Activated CD4-positive, alpha-beta memory T cell treated with anti-CD3 and anti-CD28 coated beads, Interleukin-2, amount 10 ng/mL, durations not matched to agents 7 days and 5 days (primary cell): ENCODE results near the gene SIRT3. TPM values are rescaled to one million over a fixed set of nuclear protein-coding genes. Genes with fewer than 3 reads are reported as not detected.
"Not testable (repeated sequence)": the region's sequence is repeated elsewhere in the genome, so short reads cannot be mapped to it uniquely, and the experiment has no call there.

Experiments
- CTCF ChIA-PET: fragments of 350-600 bp; sonication (Branson Sonifier 250); formaldehyde crosslinking; loops from one replicate; lab custom pipeline; 2021; ENCODE audit warnings: antibody characterized with exemption, inconsistent platforms; lab: Charles Lee
- POLR2A ChIA-PET: fragments of 350-600 bp; sonication (Branson Sonifier 250); formaldehyde crosslinking; loops from one replicate; lab custom pipeline; 2021; ENCODE audit warnings: antibody characterized with exemption; lab: Charles Lee
- DNase-seq: peaks from one replicate; pipeline ENCODE4 v3.0.0-alpha.2; 2020
- H3K27ac Mint-ChIP-seq: one replicate; pipeline ENCODE4 v1.8.0; 2021; ENCODE audit warnings: mild to moderate bottlenecking, mixed read lengths
- H3K27me3 Mint-ChIP-seq: one replicate; pipeline ENCODE4 v1.8.0; 2021; ENCODE audit warnings: mixed read lengths
- H3K36me3 Mint-ChIP-seq: one replicate; pipeline ENCODE4 v1.8.0; 2021; ENCODE audit warnings: low read depth, mixed read lengths
- H3K4me1 Mint-ChIP-seq: one replicate; pipeline ENCODE4 v1.8.0; 2021; ENCODE audit warnings: mixed read lengths
- H3K4me3 Mint-ChIP-seq: one replicate; pipeline ENCODE4 v1.8.0; 2021; ENCODE audit warnings: mild to moderate bottlenecking, mixed read lengths
- H3K9me3 Mint-ChIP-seq: one replicate; pipeline ENCODE4 v1.8.0; 2021; ENCODE audit warnings: mixed read lengths
- total RNA-seq, 2 experiments: library from RNA; stranded (reverse); gene quantifications; one replicate each; pipeline ENCODE4 v1.2.3, GENCODE V29; 2021

The SIRT3 gene
- total RNA-seq, 2 experiments from 2014 or later: 11.6 to 16.3 TPM

- H3K36me3 Mint-ChIP-seq: peaks cover 17% of the 10 kb centered on the region
- CTCF ChIA-PET: no interaction called here
- H3K27me3 Mint-ChIP-seq: no peaks in the 10 kb centered on the region
- H3K27ac Mint-ChIP-seq: no peak overlapping the region
- DNase-seq: no peak
- H3K4me3 Mint-ChIP-seq: peak overlapping the region; percentile 92
- no peaks in the 10 kb centered on the region for H3K9me3 Mint-ChIP-seq
- POLR2A ChIA-PET: interaction anchor here (1.3 to 1.5 kb wide), 3 partner anchors 19 to 41 kb away, joined by 3 to 4 read pairs (median 4); no protein-coding TSS in a partner anchor
- peaks cover 36% of the 10 kb centered on the region for H3K4me1 Mint-ChIP-seq
These were observed 962 bp downstream of the SIRT3 start for GRCh38 chr11:235180-235579.

- no peak for DNase-seq
- H3K27ac Mint-ChIP-seq: no peak overlapping the region
- ChIA-PET POLR2A (no interaction called here), CTCF (no interaction called here)
- H3K4me3 Mint-ChIP-seq: no peak overlapping the region
- H3K9me3 Mint-ChIP-seq: no peaks in the 10 kb centered on the region
- peaks cover 6% of the 10 kb centered on the region for H3K36me3 Mint-ChIP-seq
- H3K4me1 Mint-ChIP-seq: peaks cover 15% of the 10 kb centered on the region
- no peaks in the 10 kb centered on the region for H3K27me3 Mint-ChIP-seq
These were observed 3.2 kb downstream of the SIRT3 start for GRCh38 chr11:232783-233565.

GRCh38 chr11:230431-230830 lies 5.7 kb downstream of the SIRT3 start:
- no peak overlapping the region for H3K27ac Mint-ChIP-seq
- CTCF ChIA-PET: interaction anchor here (1.5 kb wide), 1 partner anchor 20 kb away, joined by 4 read pairs; no protein-coding TSS in a partner anchor
- peaks cover 9% of the 10 kb centered on the region for H3K4me1 Mint-ChIP-seq
- H3K27me3 Mint-ChIP-seq: no peaks in the 10 kb centered on the region
- POLR2A ChIA-PET: interaction anchor here (1.5 kb wide), 1 partner anchor 15 kb away, joined by 4 read pairs; no protein-coding TSS in a partner anchor
- no peaks in the 10 kb centered on the region for H3K9me3 Mint-ChIP-seq
- no peak overlapping the region for H3K4me3 Mint-ChIP-seq
- DNase-seq: no peak
- H3K36me3 Mint-ChIP-seq: peaks cover 5% of the 10 kb centered on the region

GRCh38 chr11:227824-228379 lies 8.2 kb downstream of the SIRT3 start:
- DNase-seq: no peak
- H3K36me3 Mint-ChIP-seq: peaks cover 5% of the 10 kb centered on the region
- H3K4me3 Mint-ChIP-seq: no peak overlapping the region
- ChIA-PET POLR2A (interaction anchor here (1.2 to 1.3 kb wide), 2 partner anchors 9 to 21 kb away, joined by 4 read pairs; partner anchors contain the start of genes BET1L, PSMD13, RIC8A and SIRT3), CTCF (interaction anchor here (1.3 kb wide), 1 partner anchor 11 kb away, joined by 3 read pairs; no protein-coding TSS in a partner anchor)
- peaks cover 4% of the 10 kb centered on the region for H3K4me1 Mint-ChIP-seq
- H3K27ac Mint-ChIP-seq: no peak overlapping the region
- no peaks in the 10 kb centered on the region for H3K27me3 Mint-ChIP-seq
- no peaks in the 10 kb centered on the region for H3K9me3 Mint-ChIP-seq

- Mint-ChIP-seq H3K27ac (no peak overlapping the region), H3K4me1 (peaks cover 4% of the 10 kb centered on the region), H3K4me3 (no peak overlapping the region), H3K27me3 (no peaks in the 10 kb centered on the region), H3K36me3 (peaks cover 5% of the 10 kb centered on the region), H3K9me3 (no peaks in the 10 kb centered on the region)
- ChIA-PET POLR2A (no interaction called here), CTCF (no interaction called here)
- no peak for DNase-seq
These were observed 10.2 kb downstream of the SIRT3 start for GRCh38 chr11:225734-226453.

GRCh38 chr11:224424-224823 lies 11.7 kb downstream of the SIRT3 start:
- Mint-ChIP-seq H3K36me3 (no peaks in the 10 kb centered on the region), H3K4me3 (no peak overlapping the region), H3K27ac (no peak overlapping the region), H3K9me3 (no peaks in the 10 kb centered on the region), H3K27me3 (no peaks in the 10 kb centered on the region), H3K4me1 (peaks cover 4% of the 10 kb centered on the region)
- ChIA-PET CTCF (no interaction called here), POLR2A (no interaction called here)
- no peak for DNase-seq

- H3K27ac Mint-ChIP-seq: no peak overlapping the region
- no peaks in the 10 kb centered on the region for H3K27me3 Mint-ChIP-seq
- H3K9me3 Mint-ChIP-seq: no peaks in the 10 kb centered on the region
- no peaks in the 10 kb centered on the region for H3K36me3 Mint-ChIP-seq
- ChIA-PET CTCF (interaction anchor here (1.1 kb wide), 1 partner anchor 27 kb away, joined by 3 read pairs; no protein-coding TSS in a partner anchor), POLR2A (interaction anchor here (0.8 kb wide), 1 partner anchor 13 kb away, joined by 4 read pairs; the partner anchor contains the start of gene PSMD13)
- DNase-seq: no peak
- no peak overlapping the region for H3K4me3 Mint-ChIP-seq
- peaks cover 4% of the 10 kb centered on the region for H3K4me1 Mint-ChIP-seq
These were observed 12.3 kb downstream of the SIRT3 start for GRCh38 chr11:223884-224283.

- Mint-ChIP-seq H3K27ac (no peak overlapping the region), H3K9me3 (no peaks in the 10 kb centered on the region), H3K4me1 (peaks cover 4% of the 10 kb centered on the region), H3K36me3 (no peaks in the 10 kb centered on the region), H3K27me3 (no peaks in the 10 kb centered on the region), H3K4me3 (no peak overlapping the region)
- POLR2A ChIA-PET: interaction anchor here (0.8 kb wide), 1 partner anchor 14 kb away, joined by 4 read pairs; the partner anchor contains the start of gene PSMD13
- DNase-seq: no peak
- CTCF ChIA-PET: interaction anchor here (1.1 kb wide), 1 partner anchor 28 kb away, joined by 3 read pairs; no protein-coding TSS in a partner anchor
These were observed 12.9 kb downstream of the SIRT3 start for GRCh38 chr11:223026-223789.

- H3K4me1 Mint-ChIP-seq: peaks cover 13% of the 10 kb centered on the region
- no peak overlapping the region for H3K27ac Mint-ChIP-seq
- no peaks in the 10 kb centered on the region for H3K27me3 Mint-ChIP-seq
- ChIA-PET CTCF (no interaction called here), POLR2A (interaction anchor here (1.2 kb wide), 1 partner anchor 10 kb away, joined by 3 read pairs; no protein-coding TSS in a partner anchor)
- DNase-seq: no peak
- H3K4me3 Mint-ChIP-seq: no peak overlapping the region
- no peaks in the 10 kb centered on the region for H3K9me3 Mint-ChIP-seq
- H3K36me3 Mint-ChIP-seq: no peaks in the 10 kb centered on the region
These were observed 13.9 kb downstream of the SIRT3 start for GRCh38 chr11:221998-222789.

- Mint-ChIP-seq H3K27ac (no peak overlapping the region), H3K9me3 (no peaks in the 10 kb centered on the region), H3K4me1 (peaks cover 15% of the 10 kb centered on the region), H3K36me3 (no peaks in the 10 kb centered on the region), H3K27me3 (no peaks in the 10 kb centered on the region), H3K4me3 (no peak overlapping the region)
- ChIA-PET POLR2A (interaction anchor here (1.2 kb wide), 1 partner anchor 9 kb away, joined by 3 read pairs; no protein-coding TSS in a partner anchor), CTCF (no interaction called here)
- no peak for DNase-seq
These were observed 14.6 kb downstream of the SIRT3 start for GRCh38 chr11:221539-221938.

GRCh38 chr11:220641-221215 lies 15.4 kb downstream of the SIRT3 start:
- CTCF ChIA-PET, H3K4me3 Mint-ChIP-seq, H3K36me3 Mint-ChIP-seq, DNase-seq, H3K27me3 Mint-ChIP-seq, H3K9me3 Mint-ChIP-seq, H3K27ac Mint-ChIP-seq: not testable (repeated sequence)
- H3K4me1 Mint-ChIP-seq: peaks cover 11% of the 10 kb centered on the region
- POLR2A ChIA-PET: interaction anchor here (1.2 kb wide), 1 partner anchor 8 kb away, joined by 3 read pairs; no protein-coding TSS in a partner anchor
